AML-193 (cell line): ENCODE data around the gene GALR1.

Experiments
- DNase-seq, 2 experiments: peaks; one replicate each; lab custom pipeline; 2025; lab: John Stamatoyannopoulos, UW

GALR1 gene

DNA sequence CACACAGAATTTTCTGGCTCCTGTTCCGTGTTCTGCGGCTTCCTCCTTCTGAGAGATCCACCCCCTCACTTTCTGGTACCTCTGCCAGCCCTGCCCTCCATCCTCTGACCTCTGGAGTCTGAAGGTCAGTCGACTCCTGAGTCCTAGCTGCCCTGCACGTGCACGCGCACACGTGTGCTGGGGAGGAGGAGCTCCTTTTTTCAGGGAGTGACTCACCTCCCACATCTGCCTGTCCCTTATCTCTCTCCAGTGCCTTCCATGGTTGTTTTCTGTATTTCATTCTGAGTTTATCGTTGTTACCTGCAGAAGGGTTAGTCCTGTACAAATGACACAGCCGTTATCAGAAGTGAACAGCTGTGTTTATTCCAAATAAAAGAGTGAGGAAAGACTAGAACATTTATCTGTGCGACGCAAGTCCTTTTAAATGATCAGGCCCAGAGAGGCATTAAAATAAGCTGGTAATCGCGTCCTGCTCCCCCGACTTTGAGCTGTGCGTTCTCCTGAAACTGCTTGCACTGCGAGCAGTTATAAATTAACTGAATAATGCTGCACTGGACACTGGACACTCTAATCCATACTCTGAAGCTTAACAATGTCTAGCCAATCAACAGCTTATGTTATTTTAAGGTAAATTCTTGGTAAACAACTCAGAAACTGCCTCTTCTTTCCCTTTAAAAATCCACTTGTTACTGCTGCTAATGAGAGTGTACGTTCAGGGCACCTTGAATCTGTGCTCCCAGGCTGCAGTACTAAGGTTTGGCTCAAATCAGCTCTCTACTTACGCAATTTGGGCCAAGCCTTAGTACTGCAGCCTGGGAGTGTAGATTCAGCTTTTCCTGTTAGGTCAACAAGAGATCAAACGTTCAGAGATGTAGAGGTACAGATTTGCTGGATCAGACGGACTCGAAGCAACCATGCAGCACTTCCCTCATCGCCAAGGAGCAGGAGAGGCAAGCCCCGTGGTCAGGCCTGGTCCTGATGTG lies 72.5 kb downstream of the GALR1 start:
- DNase-seq, result no peak

DNA sequence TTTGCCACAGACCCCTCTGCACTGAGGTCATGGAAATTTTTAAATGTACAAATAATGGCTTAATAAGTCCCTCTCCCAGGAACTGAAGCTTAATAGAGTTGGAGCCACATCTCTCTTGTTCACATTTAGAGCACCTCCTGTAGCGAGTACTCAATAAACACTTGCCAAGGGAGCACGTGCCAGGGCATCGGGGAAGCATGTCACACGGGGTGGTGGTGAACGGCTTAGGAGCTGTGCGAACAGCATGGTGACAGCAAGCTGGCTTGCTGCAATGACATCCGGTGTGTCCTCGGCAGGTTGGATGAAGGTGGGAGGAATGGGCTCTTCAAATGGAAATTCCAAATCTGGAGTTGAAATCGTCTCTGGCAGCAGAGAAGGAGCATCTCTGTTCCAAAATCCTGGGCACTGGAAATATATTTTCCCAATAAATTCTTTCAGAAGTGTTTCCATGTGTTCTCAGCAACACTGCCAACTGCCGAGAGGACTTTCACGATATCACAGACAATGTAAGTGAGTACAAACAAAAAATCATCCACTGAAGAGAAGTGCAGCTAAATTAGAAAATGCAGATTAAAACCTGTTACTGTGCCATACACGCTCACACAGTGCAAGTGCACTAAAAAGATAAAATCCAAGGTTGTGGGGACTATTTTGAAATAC lies 74.1 kb downstream of the GALR1 start:
- DNase-seq, result no peak
